Jurkat, Clone E6-1 (cell line): Measurements from ENCODE around the gene PLEKHG4B.
"Not testable (repeated sequence)": the region's sequence is repeated elsewhere in the genome, so short reads cannot be mapped to it uniquely, and the experiment has no call there.

Source experiments
- DNase-seq: peaks from one replicate; pipeline ENCODE4 v3.0.0-alpha.2; 2011; ENCODE audit warnings: low read depth, low spot score
- H3K4me3 ChIP-seq: 2 replicates; pipeline ENCODE4 v1.5.1; 2011; ENCODE audit warnings: mild to moderate bottlenecking, low read length, control low read depth, moderate library complexity

Gene PLEKHG4B

DNA sequence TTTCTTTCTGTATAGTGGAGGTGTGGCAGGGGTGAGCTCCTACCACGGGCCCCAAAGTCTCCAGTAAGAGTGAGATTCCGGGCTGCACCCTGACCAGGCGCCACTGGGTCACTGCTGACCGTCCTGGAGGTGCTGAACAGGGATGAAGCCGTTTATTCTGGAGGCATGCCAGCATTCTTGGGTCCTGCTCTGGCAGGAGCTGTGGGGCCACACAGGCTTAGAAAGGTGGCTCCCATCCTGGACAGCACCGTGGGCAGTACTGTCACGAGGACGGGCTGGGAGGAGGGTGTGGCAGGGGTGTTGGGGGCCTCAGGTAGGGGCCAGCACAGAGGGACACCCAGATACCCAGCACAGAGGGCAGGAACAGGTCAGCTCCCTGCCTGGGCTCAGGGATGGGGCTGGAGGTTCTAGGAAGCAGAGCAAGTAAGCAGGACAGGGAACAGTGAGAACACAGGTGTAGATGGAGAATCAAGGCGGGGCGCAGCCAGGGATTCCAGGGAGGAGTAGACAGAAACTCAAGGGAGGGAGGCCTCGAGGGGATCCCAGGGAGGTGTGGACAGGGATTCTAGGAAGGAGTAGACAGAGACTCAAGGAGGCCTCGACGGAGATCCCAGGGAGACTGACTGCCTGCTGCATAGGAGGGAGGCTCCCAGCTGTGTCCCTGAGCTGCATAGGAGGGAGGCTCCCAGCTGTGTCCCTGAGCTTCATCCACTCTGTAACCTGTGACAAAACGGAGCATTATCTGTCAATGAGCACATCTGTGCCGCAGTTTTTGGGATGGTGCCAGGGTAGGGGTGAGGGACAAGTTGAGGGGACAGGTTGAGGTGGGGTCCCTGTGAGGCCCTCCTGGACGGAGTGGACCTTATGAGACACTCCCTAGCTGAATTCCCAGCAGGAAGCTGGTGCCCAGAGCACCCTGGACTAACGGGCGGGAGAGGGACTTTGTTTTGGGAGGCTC is 1.1 kb upstream of the PLEKHG4B start:
- peak overlapping the region; percentile 55 for H3K4me3 ChIP-seq
- no peak for DNase-seq

DNA sequence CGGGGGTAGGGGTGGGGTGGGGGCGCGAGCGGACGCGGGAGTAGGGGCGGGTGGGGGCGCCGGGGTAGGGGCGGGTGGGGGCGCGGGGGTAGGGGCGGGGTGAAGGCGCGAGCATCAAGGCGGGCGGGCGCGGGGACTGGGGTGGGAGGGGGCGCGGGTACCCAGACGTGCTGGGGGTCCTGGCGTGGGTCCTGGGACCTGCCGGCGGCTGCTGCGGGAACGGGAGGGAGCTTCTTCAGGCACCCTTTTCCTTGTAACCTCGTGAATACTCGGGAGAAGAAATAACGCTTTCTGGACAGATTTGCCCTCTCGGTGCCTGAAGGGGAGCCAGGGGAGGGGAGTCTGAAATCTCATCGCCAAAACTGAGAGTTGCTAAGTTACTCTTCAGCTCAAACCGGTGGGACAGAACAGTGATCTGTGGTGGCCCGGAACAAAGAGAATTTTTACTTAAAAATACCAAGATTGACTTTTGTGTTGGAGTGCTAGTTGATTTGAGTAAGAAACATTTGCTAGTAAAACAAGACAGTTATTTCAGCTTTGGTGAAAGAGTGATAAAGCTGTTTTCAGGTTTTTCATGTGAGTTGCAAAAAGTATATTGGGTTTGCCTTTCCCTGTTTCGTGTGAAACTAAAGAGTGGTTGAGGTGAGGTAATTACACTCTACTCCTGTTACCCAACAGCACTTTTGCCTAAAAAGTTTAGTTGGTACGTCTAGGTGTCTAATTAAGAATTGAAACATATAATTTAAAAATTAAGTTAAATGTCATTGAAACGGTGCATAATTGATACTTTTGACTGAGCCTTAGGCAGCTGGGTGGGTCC is 643 bp downstream of the PLEKHG4B start:
- H3K4me3 ChIP-seq: no peak overlapping the region
- no peak for DNase-seq

DNA sequence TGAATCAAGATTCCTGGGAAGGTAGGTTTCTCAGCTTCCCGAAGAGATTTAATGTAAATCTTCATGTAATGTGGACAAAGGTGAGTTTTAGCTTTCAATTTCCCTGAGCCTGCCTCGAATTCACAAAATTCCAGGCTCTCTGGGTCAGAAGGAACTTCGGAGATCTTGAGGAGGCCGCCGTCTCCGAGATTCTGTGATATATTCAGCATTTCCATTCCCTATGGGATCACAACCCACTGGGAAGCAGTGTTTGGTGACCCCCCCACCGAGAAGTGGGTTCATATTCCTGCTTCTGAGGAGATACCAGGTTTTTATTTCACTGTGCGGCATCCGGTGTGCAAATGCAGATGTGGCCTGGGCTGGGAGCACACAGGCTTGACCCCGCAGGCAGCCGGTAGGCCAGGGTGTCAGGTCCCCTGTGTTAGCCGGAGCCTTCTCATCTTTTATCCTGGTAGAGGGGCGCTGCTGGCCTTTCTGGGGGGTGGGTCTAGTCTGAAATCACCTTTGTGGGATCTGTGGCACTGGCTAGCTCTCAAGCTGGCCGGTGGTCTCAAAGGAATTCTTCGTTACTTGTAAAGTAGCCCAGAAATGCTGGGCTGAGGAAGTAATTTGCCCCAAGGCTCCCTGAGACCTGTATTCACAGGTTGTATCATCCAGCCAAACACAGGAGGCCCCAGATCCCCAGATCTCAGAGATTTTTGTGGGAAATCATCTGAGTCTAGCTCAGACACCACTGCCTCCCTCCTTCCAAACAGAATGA is 1.4 kb downstream of the PLEKHG4B start:
- H3K4me3 ChIP-seq: no peak overlapping the region

DNA sequence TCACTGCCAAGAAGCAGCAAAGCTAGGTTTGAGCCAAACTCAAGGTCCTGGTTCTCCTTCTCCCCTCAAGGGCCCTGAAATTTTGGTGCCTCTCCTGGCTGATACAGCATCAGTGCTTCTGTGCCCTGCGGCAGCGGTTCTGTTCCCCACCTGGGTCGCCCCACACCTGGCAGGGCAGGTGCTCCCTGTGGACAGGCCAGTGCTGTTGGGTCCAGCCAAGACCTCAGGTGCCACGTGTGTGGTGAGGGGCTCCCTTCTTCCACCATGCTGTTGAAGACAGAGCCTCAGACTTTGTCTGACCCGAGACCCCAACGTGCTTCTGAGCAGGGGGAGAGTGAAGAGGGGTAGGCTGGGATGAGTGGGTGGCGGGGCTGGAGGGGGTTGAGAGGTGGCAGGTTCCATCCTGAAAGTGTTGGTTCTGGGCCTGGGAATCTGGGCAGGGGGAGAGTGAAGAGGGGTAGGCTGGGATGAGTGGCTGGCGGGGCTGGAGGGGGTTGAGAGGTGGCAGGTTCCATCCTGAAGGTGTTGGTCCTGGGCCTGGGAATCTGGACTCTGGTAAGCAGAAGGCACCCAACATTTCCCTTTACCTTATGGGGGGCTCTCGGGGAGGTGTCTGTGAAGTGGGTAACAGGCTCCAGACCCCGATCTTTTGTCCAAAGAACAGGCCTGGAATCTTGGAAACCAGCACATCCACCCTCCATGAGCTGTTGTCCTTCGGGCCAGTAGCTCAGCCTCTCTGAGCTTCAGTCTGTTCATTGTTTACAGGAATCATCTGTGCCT is 2.3 kb downstream of the PLEKHG4B start:
- no peak for DNase-seq

More for the DNA sequence above, 1.4 kb downstream of the PLEKHG4B start:
- no peak for DNase-seq

DNA sequence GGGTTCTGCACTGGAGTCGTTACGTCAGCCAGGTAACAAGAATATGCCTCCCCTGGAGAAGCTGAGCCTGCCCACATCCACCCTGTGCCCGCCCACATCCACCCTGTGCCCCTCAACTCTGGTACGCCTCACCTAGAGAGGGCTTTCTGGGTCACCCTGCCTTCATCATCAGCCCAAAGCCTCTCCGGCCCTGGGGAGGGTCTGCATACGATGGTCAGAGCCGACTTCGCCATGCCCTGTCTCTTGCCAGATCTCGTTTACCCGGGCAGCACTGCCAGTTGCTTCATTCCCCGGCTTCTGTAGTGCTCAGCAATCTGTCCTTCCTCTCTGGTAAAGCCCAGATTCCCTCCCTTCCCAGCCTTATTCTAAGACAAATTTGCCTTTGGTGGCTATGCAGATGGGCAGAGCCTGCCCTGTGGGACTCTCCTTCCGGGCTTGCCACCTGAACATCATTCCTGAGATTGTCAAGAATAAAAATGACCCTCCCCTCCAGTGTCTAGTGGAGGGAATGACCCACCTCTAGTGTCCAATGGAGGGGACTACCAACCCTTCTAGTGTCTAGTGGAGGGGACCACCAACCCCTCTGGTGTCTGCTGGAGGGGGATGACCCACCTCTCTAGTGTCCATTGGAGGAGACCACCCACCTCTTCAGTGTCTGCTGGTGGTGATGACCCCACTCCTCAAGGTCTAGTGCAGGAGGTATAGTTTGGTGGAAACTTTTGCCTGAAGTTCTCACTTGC is 3.4 kb downstream of the PLEKHG4B start:
- no peak for DNase-seq
- no peak overlapping the region for H3K4me3 ChIP-seq

More for the DNA sequence above, 2.3 kb downstream of the PLEKHG4B start:
- H3K4me3 ChIP-seq: no peak overlapping the region

DNA sequence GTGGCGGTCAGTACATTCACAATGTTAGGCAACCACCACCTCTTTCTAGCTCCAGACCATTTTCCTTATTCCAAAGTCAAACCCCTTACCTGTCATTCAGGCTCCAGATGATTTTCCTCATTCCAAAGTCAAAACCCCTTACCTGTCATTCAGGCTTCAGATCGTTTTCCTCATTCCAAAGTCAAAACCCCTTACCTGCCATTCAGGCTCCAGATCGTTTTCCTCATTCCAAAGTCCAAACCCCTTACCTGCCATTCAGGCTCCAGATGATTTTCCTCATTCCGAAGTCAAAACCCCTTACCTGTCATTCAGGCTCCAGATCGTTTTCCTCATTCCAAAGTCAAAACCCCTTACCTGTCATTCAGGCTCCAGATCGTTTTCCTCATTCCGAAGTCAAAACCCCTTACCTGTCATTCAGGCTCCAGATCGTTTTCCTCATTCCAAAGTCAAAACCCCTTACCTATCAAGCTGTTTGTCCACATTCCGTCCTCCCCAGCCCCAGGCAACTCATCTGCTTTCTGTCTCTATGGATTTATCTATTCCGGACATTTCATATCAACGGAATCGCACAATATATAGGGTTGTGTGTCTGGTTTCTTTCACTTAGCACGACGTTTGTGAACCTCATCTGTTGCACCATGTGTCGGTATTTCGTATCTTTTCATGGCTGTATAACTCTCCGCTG is 5.2 kb downstream of the PLEKHG4B start:
- no peak for DNase-seq
- H3K4me3 ChIP-seq: no peak overlapping the region

DNA sequence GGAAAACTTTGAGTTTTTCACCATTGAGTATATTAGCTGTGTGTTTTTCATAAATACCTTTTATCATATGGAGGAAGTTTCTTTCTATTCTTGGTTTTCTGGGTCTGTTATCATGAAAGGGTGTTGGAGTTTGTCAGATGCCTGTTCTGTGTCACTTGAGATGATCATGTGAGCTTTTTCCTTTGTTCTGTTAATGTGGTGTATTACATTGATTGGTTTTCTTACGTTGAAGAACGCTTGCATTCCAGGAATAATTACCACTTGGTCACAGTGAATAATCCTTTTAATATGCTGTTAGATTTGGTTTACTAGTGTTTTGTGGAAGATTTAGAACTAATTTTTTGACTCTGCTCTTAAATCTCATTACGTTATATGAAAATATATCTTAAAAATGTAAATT is 7.8 kb downstream of the PLEKHG4B start:
- H3K4me3 ChIP-seq: no peak overlapping the region
- no peak for DNase-seq

DNA sequence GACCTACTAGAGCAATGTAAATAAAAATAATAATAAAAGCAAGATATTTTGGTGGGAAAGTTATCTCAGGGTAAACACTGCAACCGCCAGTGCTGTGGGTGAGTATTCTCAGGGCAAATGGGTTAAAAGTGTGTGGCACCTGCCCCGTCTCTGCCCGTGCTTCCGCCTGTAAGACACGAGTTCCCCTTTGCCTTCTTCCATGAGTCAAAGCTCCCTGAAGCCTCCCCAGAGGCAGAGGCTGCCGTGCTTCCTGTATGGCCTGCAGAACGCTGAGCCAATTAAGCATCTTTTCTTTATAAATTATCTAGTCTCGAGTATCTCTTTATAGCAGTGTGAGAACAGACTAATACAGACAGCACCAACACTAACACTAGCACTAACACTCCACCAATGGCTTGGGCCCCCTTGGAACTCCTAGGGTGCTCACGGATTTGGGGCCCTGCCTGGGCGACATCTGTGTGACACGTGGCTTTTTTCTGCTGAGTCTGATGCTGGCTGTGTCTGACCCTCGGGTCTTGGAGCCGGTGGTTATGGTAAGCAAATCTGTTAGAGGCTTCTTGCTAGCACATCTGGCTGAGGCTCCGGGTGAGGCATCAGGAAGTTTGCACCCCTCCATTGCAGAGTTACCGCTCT is 10.6 kb downstream of the PLEKHG4B start:
- DNase-seq: no peak
- no peak overlapping the region for H3K4me3 ChIP-seq

DNA sequence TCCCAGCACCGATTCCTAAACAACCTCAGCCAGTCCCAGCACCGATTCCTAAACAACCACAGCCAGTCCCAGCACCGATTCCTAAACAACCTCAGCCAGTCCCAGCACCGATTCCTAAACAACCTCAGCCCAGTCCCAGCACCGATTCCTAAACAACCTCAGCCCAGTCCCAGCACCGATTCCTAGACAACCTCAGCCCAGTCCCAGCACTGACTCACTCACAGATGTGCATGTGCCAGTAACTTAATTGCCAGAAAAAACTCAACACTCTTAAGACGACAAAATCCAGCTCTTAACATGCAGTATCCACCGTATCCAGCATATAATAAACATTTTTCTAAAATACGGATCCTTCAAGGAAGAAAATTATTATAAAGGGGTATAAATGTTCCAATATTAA is 12.1 kb downstream of the PLEKHG4B start:
- not testable (repeated sequence) for DNase-seq, H3K4me3 ChIP-seq

DNA sequence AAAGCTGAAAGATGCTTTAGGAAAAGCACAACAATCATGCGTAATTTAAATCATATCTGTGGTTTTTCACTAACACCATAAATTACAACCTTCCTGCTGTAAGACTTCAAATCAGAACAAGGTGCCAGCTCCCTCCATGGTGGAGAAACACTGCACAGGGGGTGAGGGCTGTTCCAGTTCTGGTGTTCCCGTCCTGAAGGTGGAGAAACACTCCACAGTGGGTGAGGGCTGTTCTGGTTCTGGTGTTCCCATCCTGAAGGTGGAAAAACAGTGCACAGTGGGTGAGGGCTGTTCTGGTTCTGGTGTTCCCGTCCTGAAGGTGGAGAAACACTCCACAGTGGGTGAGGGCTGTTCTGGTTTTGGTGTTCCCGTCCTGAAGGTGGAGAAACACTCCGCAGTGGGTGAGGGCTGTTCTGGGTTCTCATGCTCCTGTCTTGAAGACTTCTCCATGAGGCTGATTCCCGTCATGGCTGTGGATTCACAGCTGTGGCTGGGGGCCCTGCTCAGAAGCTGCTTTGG is 12.9 kb downstream of the PLEKHG4B start:
- DNase-seq: no peak

DNA sequence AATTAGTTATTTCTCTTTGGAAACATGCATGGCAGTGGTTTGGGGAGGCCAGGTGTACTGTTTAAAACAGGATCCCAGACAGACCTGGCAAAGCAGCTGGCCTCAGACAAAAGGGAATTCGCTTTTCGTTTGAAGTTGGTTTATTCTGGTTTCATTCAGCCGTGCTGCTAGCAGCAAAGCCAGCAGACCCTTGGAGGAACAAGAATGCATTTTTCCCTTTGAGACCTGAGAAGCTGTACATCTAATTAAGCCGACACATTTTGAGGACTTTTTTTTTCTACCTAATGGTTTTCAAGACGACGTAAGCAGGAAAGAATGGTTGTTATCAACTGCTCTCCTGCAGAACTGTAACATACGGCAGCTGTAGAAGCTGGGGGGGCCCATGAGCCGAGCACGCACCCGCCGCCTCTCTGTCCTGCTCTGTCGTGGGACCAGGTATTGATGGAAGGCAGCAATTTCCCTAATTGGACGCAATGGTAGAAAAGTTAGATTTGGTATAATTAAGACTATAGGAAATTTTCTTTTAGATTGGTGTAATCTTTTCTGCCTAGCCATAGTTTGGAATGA is 13.6 kb downstream of the PLEKHG4B start:
- DNase-seq: no peak
- H3K4me3 ChIP-seq: no peak overlapping the region

More for the DNA sequence above, 12.9 kb downstream of the PLEKHG4B start:
- no peak overlapping the region for H3K4me3 ChIP-seq

DNA sequence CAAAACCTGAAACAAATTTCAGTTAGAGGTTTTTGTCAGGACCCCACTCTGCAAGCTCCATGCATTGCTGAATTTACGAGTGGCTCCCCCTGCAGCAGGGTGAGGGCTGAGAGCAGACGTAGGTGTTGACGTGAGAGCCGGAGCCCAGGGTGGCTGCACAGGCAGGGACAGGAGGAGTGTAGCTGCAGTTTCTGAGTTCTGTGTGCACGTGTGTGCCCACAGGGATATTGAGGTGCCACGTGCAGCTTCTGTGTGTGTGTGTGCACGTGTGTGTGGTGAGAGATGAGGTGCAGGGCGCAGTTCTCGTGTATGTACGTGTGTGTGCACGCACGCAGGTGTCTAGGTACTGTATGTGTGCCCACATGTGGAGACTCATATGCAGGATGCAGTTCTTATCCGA is 14.6 kb downstream of the PLEKHG4B start:
- no peak overlapping the region for H3K4me3 ChIP-seq

DNA sequence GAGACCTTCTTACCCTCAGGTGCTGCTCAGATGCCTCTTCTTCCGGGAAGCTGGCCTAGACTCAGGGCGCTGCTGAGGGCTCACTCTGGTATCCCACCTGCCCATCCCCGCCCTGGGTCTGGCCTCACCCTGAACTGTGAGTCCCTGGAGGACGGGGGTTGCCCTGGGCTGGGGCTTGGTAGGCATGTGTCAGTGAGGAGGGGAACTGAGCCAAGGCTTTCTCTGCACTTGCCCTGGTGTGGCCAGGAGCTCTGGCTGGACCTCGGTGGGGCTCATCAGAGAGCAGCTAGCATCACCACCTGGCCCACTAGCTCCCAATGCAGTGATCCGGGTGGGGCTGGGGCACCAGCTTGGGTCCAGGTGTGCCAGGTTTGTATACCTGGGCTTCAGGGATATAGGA is 15.6 kb downstream of the PLEKHG4B start:
- no peak for DNase-seq
- H3K4me3 ChIP-seq: no peak overlapping the region

More for the DNA sequence above, 14.6 kb downstream of the PLEKHG4B start:
- DNase-seq: no peak

DNA sequence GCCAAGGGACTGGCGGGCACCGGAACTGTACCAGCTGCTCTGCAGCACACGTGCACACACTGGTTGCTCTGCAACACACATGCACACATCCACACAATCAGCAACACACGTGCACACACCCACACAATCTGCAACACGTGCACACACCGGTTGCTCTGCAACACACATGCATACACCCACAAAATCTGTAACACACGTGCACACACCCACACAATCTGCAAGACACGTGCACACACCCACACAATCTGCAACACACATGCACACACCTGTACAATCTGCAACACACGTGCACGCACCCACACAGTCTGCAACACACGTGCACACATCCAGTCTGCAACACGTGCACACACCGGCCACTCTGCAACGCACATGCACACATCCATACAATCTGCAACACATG is 17.9 kb downstream of the PLEKHG4B start:
- H3K4me3 ChIP-seq: no peak overlapping the region
- DNase-seq: no peak

DNA sequence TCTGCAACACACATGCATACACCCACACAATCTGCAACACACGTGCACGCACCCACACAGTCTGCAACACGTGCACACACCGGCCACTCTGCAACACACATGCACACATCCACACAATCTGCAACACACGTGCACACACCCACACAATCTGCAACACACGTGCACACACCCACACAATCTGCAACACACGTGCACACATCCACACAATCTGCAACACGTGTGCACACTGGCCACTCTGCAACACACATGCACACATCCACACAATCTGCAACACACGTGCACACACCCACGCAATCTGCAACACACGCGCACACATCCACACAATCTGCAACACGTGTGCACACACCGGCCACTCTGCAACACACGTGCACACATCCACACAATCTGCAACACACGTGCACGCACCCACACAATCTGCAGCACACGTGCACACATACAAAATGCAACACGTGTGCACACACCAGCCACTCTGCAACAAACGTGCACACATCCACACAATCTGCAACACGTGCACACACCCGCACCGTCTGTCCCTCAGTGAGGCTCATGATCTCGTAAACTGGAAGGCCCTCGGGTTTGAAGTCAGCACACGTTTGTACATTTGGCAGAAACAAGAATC is 18.4 kb downstream of the PLEKHG4B start:
- H3K4me3 ChIP-seq: no peak overlapping the region
- no peak for DNase-seq

DNA sequence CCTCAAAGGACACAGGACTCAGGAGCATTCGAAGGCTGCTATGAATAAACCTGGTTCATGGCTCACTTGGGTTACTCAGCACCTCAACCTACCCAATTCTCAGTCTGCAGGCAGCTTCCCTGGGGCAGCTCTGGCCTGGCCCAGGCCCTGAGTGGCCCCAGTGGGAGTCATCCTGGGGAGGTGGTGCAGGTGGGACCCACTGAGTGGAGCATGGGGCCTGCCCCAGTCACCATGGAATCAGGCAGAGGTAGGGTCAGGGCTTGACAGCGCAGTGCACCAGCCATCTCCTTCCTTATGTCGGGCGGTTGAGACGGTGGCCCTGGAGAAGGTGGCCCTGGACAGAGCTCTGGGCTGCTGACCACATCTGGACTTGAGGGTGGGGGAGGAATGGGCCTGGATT is 19.2 kb downstream of the PLEKHG4B start:
- DNase-seq: no peak
- H3K4me3 ChIP-seq: no peak overlapping the region
